KMS-11 (cell line): ENCODE results near the gene TM2D1.

Source experiments
- H2AFZ ChIP-seq: fragments of 200-600 bp; sonication (generic); 2 replicates; pipeline ENCODE4 v1.6.1; 2016; ENCODE audit warnings: antibody characterized with exemption, mixed run types, low read depth
- H3K27ac ChIP-seq: fragments of 200-600 bp; sonication (generic); 2 replicates; pipeline ENCODE4 v1.6.1; 2016; ENCODE audit warnings: mild to moderate bottlenecking, mixed run types
- H3K27me3 ChIP-seq: fragments of 200-600 bp; sonication (generic); 2 replicates; pipeline ENCODE4 v1.6.1; 2017; ENCODE audit warnings: mild to moderate bottlenecking, low read depth, mixed run types, moderate library complexity; ENCODE audit not compliant: insufficient read depth
- H3K36me3 ChIP-seq: fragments of 200-600 bp; sonication (generic); 2 replicates; pipeline ENCODE4 v1.6.1; 2017; ENCODE audit warnings: mild to moderate bottlenecking, mixed run types; ENCODE audit not compliant: insufficient read depth
- H3K4me1 ChIP-seq: fragments of 200-600 bp; sonication (generic); 2 replicates; pipeline ENCODE4 v1.6.1; 2016; ENCODE audit warnings: mild to moderate bottlenecking, low read depth, mixed run types; ENCODE audit not compliant: poor library complexity, severe bottlenecking
- H3K4me2 ChIP-seq: fragments of 200-600 bp; sonication (generic); 2 replicates; pipeline ENCODE4 v1.7.0; 2016; ENCODE audit warnings: mild to moderate bottlenecking, mixed run types
- H3K4me3 ChIP-seq: fragments of 200-600 bp; sonication (generic); IDR thresholded peaks from 2 replicates; pipeline ENCODE4 v1.6.1; 2017; ENCODE audit warnings: low read depth, low read length, mixed read lengths; ENCODE audit not compliant: insufficient read depth
- H3K79me2 ChIP-seq: fragments of 200-600 bp; sonication (generic); 2 replicates; pipeline ENCODE4 v1.6.1; 2016; ENCODE audit warnings: low read depth, mixed run types; ENCODE audit not compliant: insufficient read depth
- H3K9ac ChIP-seq: fragments of 200-600 bp; sonication (generic); 2 replicates; pipeline ENCODE4 v1.6.1; 2016; ENCODE audit warnings: mild to moderate bottlenecking, mixed run types
- H4K20me1 ChIP-seq: fragments of 200-600 bp; sonication (generic); 2 replicates; pipeline ENCODE4 v1.6.1; 2016; ENCODE audit warnings: mild to moderate bottlenecking, mixed run types; ENCODE audit not compliant: insufficient read depth
- TF ChIP-seq, protein P1 (sequence below): fragments of 200-600 bp; sonication (generic); conservative IDR thresholded peaks from 2 replicates; pipeline ENCODE4 v1.6.1; 2017; ENCODE audit warnings: low read depth, mild to moderate bottlenecking, antibody characterized with exemption, low read length, moderate library complexity, mixed read lengths

TM2D1 gene

DNA sequence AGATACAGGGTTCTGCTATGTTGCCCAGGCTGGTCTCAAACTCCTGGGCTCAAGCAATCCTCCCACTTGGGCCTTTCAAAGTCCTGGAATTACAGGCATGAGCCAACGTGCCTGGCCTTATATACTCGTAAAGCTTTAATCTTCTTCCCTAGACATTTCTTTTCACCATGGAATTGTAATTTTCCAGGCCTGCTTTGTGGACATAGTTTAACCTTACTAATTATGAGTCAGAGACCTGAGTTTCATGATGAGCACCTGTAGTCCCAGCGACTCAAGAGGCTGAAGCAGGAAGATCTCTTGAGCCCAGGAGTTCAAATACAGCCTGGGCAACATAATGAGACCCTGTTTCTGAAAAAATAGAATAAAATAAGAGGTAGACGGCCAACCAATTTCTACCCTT, 29.6 kb upstream of the TM2D1 start:
- no peak overlapping the region for H3K27ac ChIP-seq
- H3K36me3 ChIP-seq, result no peaks in the 10 kb centered on the region
- H2AFZ ChIP-seq, result no peak overlapping the region
- H3K27me3 ChIP-seq, result no peaks in the 10 kb centered on the region
- H3K4me1 ChIP-seq, result no peaks in the 10 kb centered on the region
- no peak overlapping the region for H3K4me3 ChIP-seq
- no peak overlapping the region for H3K4me2 ChIP-seq
- no peaks in the 10 kb centered on the region for H4K20me1 ChIP-seq
- no peaks in the 10 kb centered on the region for H3K79me2 ChIP-seq
- TF ChIP-seq, protein P1, sequence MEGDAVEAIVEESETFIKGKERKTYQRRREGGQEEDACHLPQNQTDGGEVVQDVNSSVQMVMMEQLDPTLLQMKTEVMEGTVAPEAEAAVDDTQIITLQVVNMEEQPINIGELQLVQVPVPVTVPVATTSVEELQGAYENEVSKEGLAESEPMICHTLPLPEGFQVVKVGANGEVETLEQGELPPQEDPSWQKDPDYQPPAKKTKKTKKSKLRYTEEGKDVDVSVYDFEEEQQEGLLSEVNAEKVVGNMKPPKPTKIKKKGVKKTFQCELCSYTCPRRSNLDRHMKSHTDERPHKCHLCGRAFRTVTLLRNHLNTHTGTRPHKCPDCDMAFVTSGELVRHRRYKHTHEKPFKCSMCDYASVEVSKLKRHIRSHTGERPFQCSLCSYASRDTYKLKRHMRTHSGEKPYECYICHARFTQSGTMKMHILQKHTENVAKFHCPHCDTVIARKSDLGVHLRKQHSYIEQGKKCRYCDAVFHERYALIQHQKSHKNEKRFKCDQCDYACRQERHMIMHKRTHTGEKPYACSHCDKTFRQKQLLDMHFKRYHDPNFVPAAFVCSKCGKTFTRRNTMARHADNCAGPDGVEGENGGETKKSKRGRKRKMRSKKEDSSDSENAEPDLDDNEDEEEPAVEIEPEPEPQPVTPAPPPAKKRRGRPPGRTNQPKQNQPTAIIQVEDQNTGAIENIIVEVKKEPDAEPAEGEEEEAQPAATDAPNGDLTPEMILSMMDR, result no peak
- no peak overlapping the region for H3K9ac ChIP-seq

DNA sequence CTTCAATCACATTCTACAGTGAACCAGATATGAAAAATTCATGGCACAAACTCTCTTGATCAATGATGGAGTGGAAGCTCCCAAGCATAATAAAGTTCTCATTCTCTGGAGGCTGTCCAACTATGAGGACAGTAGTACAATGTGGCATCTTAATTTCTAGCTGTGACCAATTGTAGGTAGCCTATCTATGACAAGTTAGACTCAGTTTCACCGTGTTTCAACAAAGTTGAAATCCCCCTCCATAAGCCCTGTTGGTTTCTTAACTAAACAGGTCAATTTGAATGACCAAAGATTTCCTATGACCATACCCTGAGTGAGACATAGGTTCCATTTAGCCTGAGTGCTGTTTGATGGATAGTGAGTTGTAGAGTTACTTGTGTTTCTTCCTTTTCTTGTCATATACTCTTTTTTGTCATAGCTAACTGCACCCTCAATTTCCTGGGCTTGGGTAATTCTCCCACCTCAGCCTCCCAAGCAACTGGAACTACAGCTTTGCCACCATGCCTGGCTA, 29.1 kb upstream of the TM2D1 start:
- H3K27ac ChIP-seq, result no peak overlapping the region
- no peaks in the 10 kb centered on the region for H3K4me1 ChIP-seq
- no peak overlapping the region for H2AFZ ChIP-seq
- no peaks in the 10 kb centered on the region for H4K20me1 ChIP-seq
- H3K9ac ChIP-seq, result no peak overlapping the region
- H3K79me2 ChIP-seq, result no peaks in the 10 kb centered on the region
- TF ChIP-seq, protein P1, result no peak
- no peak overlapping the region for H3K4me2 ChIP-seq
- no peaks in the 10 kb centered on the region for H3K36me3 ChIP-seq
- H3K4me3 ChIP-seq, result no peak overlapping the region
- no peaks in the 10 kb centered on the region for H3K27me3 ChIP-seq

DNA sequence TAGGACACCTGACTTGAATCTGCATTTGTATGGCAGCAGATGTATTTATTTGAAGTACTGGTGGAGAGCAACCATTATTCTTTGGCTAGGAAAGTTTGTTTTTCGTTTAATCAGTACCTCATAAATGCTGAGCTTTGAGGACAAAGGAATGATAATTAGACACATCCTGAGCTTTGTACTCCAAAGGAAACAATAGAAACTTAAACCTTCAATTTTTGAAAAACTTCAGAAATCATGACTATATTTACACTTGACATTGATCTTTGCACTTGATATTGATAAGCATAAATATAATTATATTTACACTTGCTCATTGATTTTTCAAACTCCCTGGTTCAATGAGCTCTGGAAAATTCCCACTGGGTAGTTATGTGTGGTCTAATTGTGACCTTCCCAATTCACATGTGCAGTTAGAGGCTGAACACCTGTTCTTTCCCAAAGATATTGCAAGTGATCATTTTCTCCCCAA, 28.0 kb upstream of the TM2D1 start:
- Histone ChIP-seq H3K79me2 (no peaks in the 10 kb centered on the region), H3K4me1 (no peaks in the 10 kb centered on the region), H3K27ac (no peak overlapping the region), H3K9ac (no peak overlapping the region), H3K4me3 (no peak overlapping the region), H2AFZ (no peak overlapping the region), H3K27me3 (no peaks in the 10 kb centered on the region), H4K20me1 (no peaks in the 10 kb centered on the region), H3K36me3 (no peaks in the 10 kb centered on the region), H3K4me2 (no peak overlapping the region)
- TF ChIP-seq, protein P1, result no peak

DNA sequence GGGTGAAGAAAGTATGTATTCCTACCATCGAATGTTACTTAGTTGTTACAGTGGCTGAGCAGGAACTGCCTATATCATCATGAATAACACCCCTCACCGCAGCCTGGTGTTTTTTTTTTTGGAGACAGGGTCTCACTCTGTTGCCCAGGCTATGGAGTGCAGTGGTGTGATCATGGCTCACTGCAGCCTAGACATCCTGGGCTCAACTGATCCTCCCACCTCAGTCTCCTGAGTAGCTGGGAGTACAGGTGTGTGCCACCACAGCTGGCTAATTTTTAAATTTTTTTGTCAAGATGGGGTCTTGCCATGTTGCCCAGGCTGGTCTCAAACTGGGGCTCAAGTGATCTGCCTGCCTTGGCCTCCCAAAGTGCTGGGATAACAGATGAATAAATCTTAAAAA, 24.6 kb upstream of the TM2D1 start:
- H3K27ac ChIP-seq, result no peak overlapping the region
- H3K4me3 ChIP-seq, result no peak overlapping the region
- no peaks in the 10 kb centered on the region for H3K27me3 ChIP-seq
- H3K4me1 ChIP-seq, result peaks cover 8% of the 10 kb centered on the region
- H3K79me2 ChIP-seq, result no peaks in the 10 kb centered on the region
- no peaks in the 10 kb centered on the region for H4K20me1 ChIP-seq
- no peak overlapping the region for H2AFZ ChIP-seq
- TF ChIP-seq, protein P1, result no peak
- no peak overlapping the region for H3K4me2 ChIP-seq
- no peaks in the 10 kb centered on the region for H3K36me3 ChIP-seq
- no peak overlapping the region for H3K9ac ChIP-seq
